ENCODE results near the gene DGKQ.

The DGKQ gene

GRCh38 chr4:997375-998071 is 24.2 kb upstream of the DGKQ start:
- no peaks in the 10 kb centered on the region for H3K4me1 ChIP-seq (ENCODE audit: control insufficient read depth, insufficient read depth, low read length)
- H3K27me3 ChIP-seq (ENCODE audit: control insufficient read depth, insufficient read depth, low read length) = peaks cover 45% of the 10 kb centered on the region
- no peak overlapping the region for H3K9ac ChIP-seq (ENCODE audit: low read depth, low read length)
- no peaks in the 10 kb centered on the region for H3K9me3 ChIP-seq (ENCODE audit: control insufficient read depth, insufficient read depth, low read length)
- H3K4me3 ChIP-seq (ENCODE audit: low read depth, low read length) = no peak overlapping the region
- no peaks in the 10 kb centered on the region for H3K36me3 ChIP-seq (ENCODE audit: control insufficient read depth, insufficient read depth, low read length)

DNA sequence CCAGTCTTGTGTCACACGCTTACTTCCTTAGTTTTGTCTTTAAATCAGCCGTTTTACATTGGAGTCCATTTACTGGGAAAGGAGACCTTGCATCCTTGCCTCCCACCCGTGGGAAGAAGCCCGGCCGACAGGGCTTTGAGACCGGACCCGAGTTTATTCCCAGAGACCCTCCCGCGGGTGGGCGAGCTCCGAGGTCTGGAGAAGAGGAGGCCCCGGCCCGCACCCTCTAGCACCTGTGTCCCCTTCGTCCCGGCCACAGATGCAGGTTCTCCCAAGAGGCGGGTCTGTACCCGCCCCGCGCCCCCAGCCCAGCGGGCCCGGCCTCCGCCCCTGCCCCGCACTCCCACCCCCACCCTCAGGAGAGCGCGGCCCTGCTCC is 23.6 kb upstream of the DGKQ start:
- Histone ChIP-seq H3K4me1 (ENCODE audit: control insufficient read depth, insufficient read depth, low read length) (no peaks in the 10 kb centered on the region), H3K27me3 (ENCODE audit: control insufficient read depth, insufficient read depth, low read length) (peaks cover 41% of the 10 kb centered on the region), H3K9ac (ENCODE audit: low read depth, low read length) (no peak overlapping the region), H3K9me3 (ENCODE audit: control insufficient read depth, insufficient read depth, low read length) (no peaks in the 10 kb centered on the region), H3K4me3 (ENCODE audit: low read depth, low read length) (no peak overlapping the region), H3K36me3 (ENCODE audit: control insufficient read depth, insufficient read depth, low read length) (no peaks in the 10 kb centered on the region)

DNA sequence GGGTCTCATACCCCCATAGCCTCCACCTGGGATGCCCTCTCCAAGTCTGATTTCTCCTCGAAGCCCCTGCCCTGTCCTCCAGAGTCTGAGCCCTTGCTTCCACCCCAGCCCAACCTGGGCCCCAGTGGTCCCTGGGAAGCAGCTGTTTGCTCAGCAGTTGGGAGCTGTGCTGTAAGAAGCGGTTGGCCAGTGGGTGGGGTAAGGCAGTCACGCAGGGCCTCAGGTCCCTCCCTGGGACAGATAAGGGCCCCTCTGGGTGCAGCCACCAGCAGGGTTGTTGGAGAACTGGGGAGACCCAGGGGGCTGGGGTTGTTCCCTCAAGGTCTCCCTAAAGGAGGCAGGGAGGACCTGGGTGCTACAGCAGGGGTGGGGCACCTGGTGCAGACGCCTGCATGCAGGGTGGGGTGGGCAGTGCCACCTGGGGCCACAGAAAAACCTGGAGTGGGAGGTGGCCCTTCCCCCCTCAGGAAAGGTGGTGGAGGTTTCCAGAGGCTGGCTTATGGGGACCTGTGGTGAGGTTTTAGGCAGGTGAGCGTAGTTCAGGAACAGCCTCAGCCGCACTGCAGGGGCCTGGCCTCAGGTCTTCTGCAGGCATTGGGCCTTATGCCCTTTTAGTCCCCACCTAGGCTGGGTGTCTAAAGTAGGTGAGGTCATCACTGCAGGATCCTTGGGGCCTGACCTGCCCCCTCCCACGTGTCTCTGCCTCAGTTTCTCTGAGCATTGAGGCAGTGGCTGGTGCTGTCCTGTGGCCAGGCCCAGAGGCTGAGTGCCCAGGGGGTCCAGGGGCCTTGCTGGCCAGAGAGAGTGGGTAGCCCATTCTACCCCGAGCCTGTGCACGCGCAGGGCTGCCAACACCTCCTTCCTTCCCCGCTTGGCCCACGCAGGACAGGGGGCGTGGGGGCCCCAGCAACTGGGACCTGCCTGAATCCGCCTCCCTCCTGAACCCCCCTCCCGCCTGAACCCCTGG is 22.9 kb upstream of the DGKQ start:
- Histone ChIP-seq H3K27me3 (ENCODE audit: control insufficient read depth, insufficient read depth, low read length) (peaks cover 35% of the 10 kb centered on the region), H3K36me3 (ENCODE audit: control insufficient read depth, insufficient read depth, low read length) (no peaks in the 10 kb centered on the region), H3K9me3 (ENCODE audit: control insufficient read depth, insufficient read depth, low read length) (no peaks in the 10 kb centered on the region), H3K4me1 (ENCODE audit: control insufficient read depth, insufficient read depth, low read length) (no peaks in the 10 kb centered on the region), H3K4me3 (ENCODE audit: low read depth, low read length) (no peak overlapping the region), H3K9ac (ENCODE audit: low read depth, low read length) (no peak overlapping the region)

GRCh38 chr4:995311-996026 is 22.1 kb upstream of the DGKQ start:
- Histone ChIP-seq H3K9ac (ENCODE audit: low read depth, low read length) (no peak overlapping the region), H3K4me3 (ENCODE audit: low read depth, low read length) (no peak overlapping the region), H3K36me3 (ENCODE audit: control insufficient read depth, insufficient read depth, low read length) (no peaks in the 10 kb centered on the region), H3K27me3 (ENCODE audit: control insufficient read depth, insufficient read depth, low read length) (peaks cover 33% of the 10 kb centered on the region), H3K9me3 (ENCODE audit: control insufficient read depth, insufficient read depth, low read length) (no peaks in the 10 kb centered on the region), H3K4me1 (ENCODE audit: control insufficient read depth, insufficient read depth, low read length) (no peaks in the 10 kb centered on the region)

DNA sequence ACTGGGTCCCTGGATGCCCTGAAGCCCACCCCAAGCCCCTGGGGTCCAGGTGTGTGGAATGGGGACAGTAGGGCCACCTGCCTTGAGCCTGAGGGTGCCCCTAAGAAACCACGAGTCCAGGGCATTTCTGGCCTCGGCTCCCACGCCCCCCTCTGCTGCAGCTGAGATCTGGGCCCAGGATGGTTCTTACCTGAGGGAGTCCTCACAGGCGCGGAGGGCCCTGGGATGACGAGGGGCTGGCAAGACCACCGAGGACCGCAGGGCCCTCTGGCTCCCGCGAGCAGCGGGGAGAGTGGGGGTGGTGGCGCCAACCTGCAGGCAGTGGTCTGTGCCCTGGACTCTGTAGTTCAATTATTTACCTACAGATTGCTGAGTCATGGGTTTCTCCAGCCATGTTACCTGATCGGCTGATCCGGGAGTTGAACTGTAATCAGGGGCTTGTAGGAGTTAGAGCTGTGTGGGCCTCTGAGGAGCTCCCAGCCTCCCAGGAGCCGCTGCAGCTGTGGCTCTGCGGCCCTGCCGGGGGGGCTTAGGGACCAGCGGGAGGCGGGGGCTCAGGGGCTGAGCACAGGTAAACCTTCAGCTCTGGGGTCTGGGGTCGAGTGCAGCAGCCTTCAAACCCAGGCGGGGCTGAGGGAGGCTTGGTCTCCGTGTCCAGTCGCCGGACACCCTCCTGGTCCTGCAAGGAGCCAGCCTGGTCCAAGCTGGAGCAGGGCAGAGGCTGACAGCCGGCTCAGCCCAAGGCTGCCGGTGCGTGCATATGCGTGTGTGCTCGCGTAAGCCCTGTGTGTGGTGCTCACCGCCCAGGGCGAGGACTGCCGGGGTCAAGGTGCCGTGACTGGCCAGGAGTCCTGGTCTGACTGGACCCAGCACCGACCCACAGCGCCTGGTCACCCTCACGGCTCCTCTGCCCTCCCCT is 20.0 kb upstream of the DGKQ start, which contains the start of gene SLC26A1:
TSS of gene SLC26A1 (minus strand) at position 294 of the 919 bp plus-strand sequence. CDS start 1,701 bp downstream, outside the sequence.
- Histone ChIP-seq H3K4me3 (ENCODE audit: low read depth, low read length) (no peak within 1 kb of the TSS), H3K9me3 (ENCODE audit: control insufficient read depth, insufficient read depth, low read length) (no peaks in the 10 kb centered on the region), H3K36me3 (ENCODE audit: control insufficient read depth, insufficient read depth, low read length) (peaks cover 3% of the 10 kb centered on the region), H3K9ac (ENCODE audit: low read depth, low read length) (no peak within 1 kb of the TSS), H3K27me3 (ENCODE audit: control insufficient read depth, insufficient read depth, low read length) (peaks cover 21% of the 10 kb centered on the region), H3K4me1 (ENCODE audit: control insufficient read depth, insufficient read depth, low read length) (no peaks in the 10 kb centered on the region)

GRCh38 chr4:992297-993110 is 19.1 kb upstream of the DGKQ start:
- Histone ChIP-seq H3K27me3 (ENCODE audit: control insufficient read depth, insufficient read depth, low read length) (peaks cover 15% of the 10 kb centered on the region), H3K9me3 (ENCODE audit: control insufficient read depth, insufficient read depth, low read length) (no peaks in the 10 kb centered on the region), H3K4me1 (ENCODE audit: control insufficient read depth, insufficient read depth, low read length) (no peaks in the 10 kb centered on the region), H3K36me3 (ENCODE audit: control insufficient read depth, insufficient read depth, low read length) (peaks cover 3% of the 10 kb centered on the region), H3K9ac (ENCODE audit: low read depth, low read length) (no peak overlapping the region), H3K4me3 (ENCODE audit: low read depth, low read length) (no peak overlapping the region)

DNA sequence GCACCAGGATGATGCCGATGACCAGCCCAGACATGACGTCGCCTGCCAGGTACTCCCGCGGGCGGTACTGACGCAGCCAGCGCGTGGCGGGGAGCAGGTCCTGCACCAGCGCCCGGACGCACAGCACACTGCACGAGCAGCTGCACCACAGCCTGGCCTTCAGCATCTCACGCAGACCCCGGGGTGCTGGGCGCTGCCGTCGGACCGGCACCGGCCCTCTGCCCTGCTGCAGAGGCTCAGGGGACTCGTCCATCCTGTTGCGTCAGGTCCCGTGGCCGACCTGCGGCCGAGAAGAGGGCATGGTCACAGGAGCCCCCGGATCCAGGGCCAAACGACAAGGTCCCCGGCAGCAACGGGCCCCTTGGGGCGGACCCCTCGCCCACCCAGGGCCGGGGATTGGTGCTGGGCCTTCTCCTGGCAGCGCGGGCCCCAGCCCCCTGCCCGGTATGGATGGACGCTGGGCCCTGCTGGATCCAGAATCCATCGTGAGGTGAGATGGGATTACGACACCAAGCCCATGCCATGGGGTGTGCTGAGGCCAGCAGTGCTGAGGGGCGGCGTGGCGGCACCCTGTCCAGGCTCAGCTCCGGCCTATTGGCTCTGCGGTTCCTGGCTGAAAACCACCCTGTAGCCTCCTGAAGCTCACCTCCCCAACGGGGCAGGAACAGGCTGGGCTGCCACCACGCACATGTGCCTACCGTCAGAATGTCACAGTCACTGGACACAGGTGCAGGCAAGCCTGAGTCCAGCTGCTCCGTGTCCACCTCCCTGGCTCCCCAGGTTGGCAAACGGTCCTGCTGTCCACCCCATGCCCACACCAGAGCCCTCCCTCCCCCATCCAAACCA is 18.3 kb upstream of the DGKQ start:
- Histone ChIP-seq H3K9ac (ENCODE audit: low read depth, low read length) (no peak overlapping the region), H3K9me3 (ENCODE audit: control insufficient read depth, insufficient read depth, low read length) (no peaks in the 10 kb centered on the region), H3K4me3 (ENCODE audit: low read depth, low read length) (no peak overlapping the region), H3K27me3 (ENCODE audit: control insufficient read depth, insufficient read depth, low read length) (peaks cover 9% of the 10 kb centered on the region), H3K36me3 (ENCODE audit: control insufficient read depth, insufficient read depth, low read length) (peaks cover 3% of the 10 kb centered on the region), H3K4me1 (ENCODE audit: control insufficient read depth, insufficient read depth, low read length) (no peaks in the 10 kb centered on the region)

DNA sequence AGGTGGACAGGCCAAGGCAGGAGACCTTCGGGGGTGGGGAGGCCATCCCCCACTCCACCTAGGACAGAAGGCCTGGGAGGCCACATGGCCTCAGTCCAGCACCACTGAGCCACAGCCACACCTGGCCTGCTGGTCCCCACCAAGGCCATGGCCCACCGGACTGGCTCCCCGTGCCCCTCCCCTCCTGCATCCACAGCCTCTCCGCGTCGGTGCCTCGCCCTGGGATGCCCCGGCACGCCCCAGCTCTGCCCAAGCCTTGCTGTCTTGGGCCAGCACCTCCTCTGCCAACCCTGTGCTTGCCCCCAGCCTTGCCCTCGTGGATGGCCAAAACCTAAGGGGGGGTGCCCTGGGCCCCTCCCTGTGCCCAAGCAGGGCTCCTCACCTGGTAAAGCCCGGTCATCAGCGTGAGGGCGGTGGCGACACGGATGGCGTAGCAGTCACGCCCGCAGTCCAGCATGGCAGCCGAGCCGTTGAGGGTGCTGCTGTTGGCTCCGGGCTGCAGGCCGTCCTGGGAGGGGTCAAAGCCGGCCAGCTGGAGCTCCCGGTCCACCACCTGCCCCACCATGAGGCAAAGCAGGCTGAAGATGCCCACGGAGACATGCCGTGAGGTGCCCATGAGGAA is 17.5 kb upstream of the DGKQ start:
- no peaks in the 10 kb centered on the region for H3K9me3 ChIP-seq (ENCODE audit: control insufficient read depth, insufficient read depth, low read length)
- H3K36me3 ChIP-seq (ENCODE audit: control insufficient read depth, insufficient read depth, low read length) = peaks cover 3% of the 10 kb centered on the region
- peaks cover 9% of the 10 kb centered on the region for H3K27me3 ChIP-seq (ENCODE audit: control insufficient read depth, insufficient read depth, low read length)
- no peak overlapping the region for H3K9ac ChIP-seq (ENCODE audit: low read depth, low read length)
- H3K4me1 ChIP-seq (ENCODE audit: control insufficient read depth, insufficient read depth, low read length) = peaks cover 3% of the 10 kb centered on the region
- H3K4me3 ChIP-seq (ENCODE audit: low read depth, low read length) = no peak overlapping the region

DNA sequence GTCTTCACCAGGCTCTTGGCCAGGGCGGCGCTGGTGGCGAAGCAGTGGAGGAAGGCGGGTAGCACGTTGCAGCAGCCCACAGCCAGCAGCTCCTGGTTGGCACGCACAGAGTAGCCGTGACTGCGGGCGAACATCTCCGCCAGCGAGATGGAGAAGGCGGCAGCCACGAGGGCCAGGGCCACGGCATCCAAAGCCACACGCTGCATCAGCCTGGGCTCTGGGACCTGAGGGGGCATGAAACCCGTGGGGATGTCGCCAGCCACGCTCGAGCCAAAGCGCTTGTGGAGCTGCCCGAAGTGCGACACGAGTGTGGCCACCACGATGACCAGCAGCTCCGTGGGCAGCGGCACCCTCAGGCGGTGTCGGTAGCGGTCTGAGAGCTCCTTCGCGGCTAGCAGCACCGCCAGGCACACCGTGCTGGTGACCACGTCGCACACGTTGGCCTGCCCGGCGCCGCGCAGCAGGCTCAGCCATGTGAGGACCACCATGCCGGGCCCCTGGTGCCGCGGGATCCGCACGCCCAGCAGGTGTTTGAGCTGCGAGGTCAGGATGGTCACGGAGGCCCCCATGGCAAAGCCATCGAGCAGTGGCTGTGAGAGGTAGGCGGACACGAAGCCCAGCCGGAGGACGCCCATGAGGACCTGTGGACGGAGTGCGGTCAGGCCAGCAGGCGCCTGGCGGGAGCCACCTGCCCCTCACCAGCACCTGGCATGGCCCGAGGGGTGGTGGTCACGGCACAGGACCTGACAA is 16.5 kb upstream of the DGKQ start:
- peaks cover 11% of the 10 kb centered on the region for H3K27me3 ChIP-seq (ENCODE audit: control insufficient read depth, insufficient read depth, low read length)
- peaks cover 3% of the 10 kb centered on the region for H3K36me3 ChIP-seq (ENCODE audit: control insufficient read depth, insufficient read depth, low read length)
- no peaks in the 10 kb centered on the region for H3K9me3 ChIP-seq (ENCODE audit: control insufficient read depth, insufficient read depth, low read length)
- peaks cover 3% of the 10 kb centered on the region for H3K4me1 ChIP-seq (ENCODE audit: control insufficient read depth, insufficient read depth, low read length)
- H3K4me3 ChIP-seq (ENCODE audit: low read depth, low read length) = no peak overlapping the region
- no peak overlapping the region for H3K9ac ChIP-seq (ENCODE audit: low read depth, low read length)
